ENCODE results near the gene FAM47B. TPM values are rescaled to one million over a fixed set of nuclear protein-coding genes. Genes with fewer than 3 reads are reported as not detected.

FAM47B gene
- total RNA-seq (not detected), polyA plus RNA-seq (not detected)

- Histone ChIP-seq H3K36me3 (ENCODE audit: insufficient read depth) (no peaks in the 10 kb centered on the region), H3K27ac (ENCODE audit: low read depth) (no peak within 1 kb of the TSS), H3K4me3 (ENCODE audit: low read depth, low read length) (no peak within 1 kb of the TSS), H3K4me1 (ENCODE audit: insufficient read depth) (no peaks in the 10 kb centered on the region)
- 96% methylated on average over 11 of the region's 11 CpGs for WGBS
- no peak for DNase-seq (ENCODE audit: extremely low spot score)
These were observed at the start of gene FAM47B for GRCh38 chrX:34942496-34942895. TSS of gene FAM47B (plus strand) at chrX:34942796. CDS start at chrX:34942832, 36 bp downstream.

GRCh38 chrX:34893741-34894140 lies 48.9 kb upstream of the FAM47B start:
- Histone ChIP-seq H3K4me1 (ENCODE audit: insufficient read depth) (no peaks in the 10 kb centered on the region), H3K27ac (ENCODE audit: low read depth) (no peak overlapping the region), H3K4me3 (ENCODE audit: low read depth, low read length) (no peak overlapping the region), H3K36me3 (ENCODE audit: insufficient read depth) (no peaks in the 10 kb centered on the region)
- DNase-seq (ENCODE audit: extremely low spot score): no peak
- 69% methylated on average over 1 of the region's 1 CpG for WGBS

- no peak for DNase-seq (ENCODE audit: extremely low spot score)
- Histone ChIP-seq H3K27ac (ENCODE audit: low read depth) (no peak overlapping the region), H3K4me1 (ENCODE audit: insufficient read depth) (no peaks in the 10 kb centered on the region), H3K4me3 (ENCODE audit: low read depth, low read length) (no peak overlapping the region), H3K36me3 (ENCODE audit: insufficient read depth) (no peaks in the 10 kb centered on the region)
These were observed 41.9 kb upstream of the FAM47B start for GRCh38 chrX:34900691-34901090.

GRCh38 chrX:34901761-34902160 lies 40.8 kb upstream of the FAM47B start:
- H3K4me1 ChIP-seq (ENCODE audit: insufficient read depth): no peaks in the 10 kb centered on the region
- no peaks in the 10 kb centered on the region for H3K36me3 ChIP-seq (ENCODE audit: insufficient read depth)
- H3K27ac ChIP-seq (ENCODE audit: low read depth): no peak overlapping the region
- 85% methylated on average over 2 of the region's 2 CpGs for WGBS
- H3K4me3 ChIP-seq (ENCODE audit: low read depth, low read length): no peak overlapping the region
- DNase-seq (ENCODE audit: extremely low spot score): no peak

- Histone ChIP-seq H3K4me1 (ENCODE audit: insufficient read depth) (no peaks in the 10 kb centered on the region), H3K36me3 (ENCODE audit: insufficient read depth) (no peaks in the 10 kb centered on the region), H3K27ac (ENCODE audit: low read depth) (no peak overlapping the region), H3K4me3 (ENCODE audit: low read depth, low read length) (no peak overlapping the region)
- whole genome bisulfite sequencing: 23% methylated on average over 2 of the region's 2 CpGs
- no peak for DNase-seq (ENCODE audit: extremely low spot score)
These were observed 39.3 kb upstream of the FAM47B start for GRCh38 chrX:34903316-34903715.

GRCh38 chrX:34909151-34909550 lies 33.4 kb upstream of the FAM47B start:
- Histone ChIP-seq H3K4me3 (ENCODE audit: low read depth, low read length) (no peak overlapping the region), H3K27ac (ENCODE audit: low read depth) (no peak overlapping the region), H3K36me3 (ENCODE audit: insufficient read depth) (no peaks in the 10 kb centered on the region), H3K4me1 (ENCODE audit: insufficient read depth) (no peaks in the 10 kb centered on the region)
- DNase-seq (ENCODE audit: extremely low spot score): no peak
- WGBS: 56% methylated on average over 2 of the region's 2 CpGs

GRCh38 chrX:34915463-34916225 lies 27.0 kb upstream of the FAM47B start:
- H3K36me3 ChIP-seq (ENCODE audit: insufficient read depth): no peaks in the 10 kb centered on the region
- H3K27ac ChIP-seq (ENCODE audit: low read depth): no peak overlapping the region
- no peak for DNase-seq (ENCODE audit: extremely low spot score)
- H3K4me1 ChIP-seq (ENCODE audit: insufficient read depth): no peaks in the 10 kb centered on the region
- 74% methylated on average over 3 of the region's 3 CpGs for WGBS
- H3K4me3 ChIP-seq (ENCODE audit: low read depth, low read length): no peak overlapping the region

GRCh38 chrX:34917146-34917545 lies 25.4 kb upstream of the FAM47B start:
- 39% methylated on average over 1 of the region's 1 CpG for WGBS
- Histone ChIP-seq H3K27ac (ENCODE audit: low read depth) (no peak overlapping the region), H3K4me1 (ENCODE audit: insufficient read depth) (no peaks in the 10 kb centered on the region), H3K4me3 (ENCODE audit: low read depth, low read length) (no peak overlapping the region), H3K36me3 (ENCODE audit: insufficient read depth) (no peaks in the 10 kb centered on the region)
- no peak for DNase-seq (ENCODE audit: extremely low spot score)

GRCh38 chrX:34918091-34918736 lies 24.4 kb upstream of the FAM47B start:
- Histone ChIP-seq H3K27ac (ENCODE audit: low read depth) (no peak overlapping the region), H3K36me3 (ENCODE audit: insufficient read depth) (no peaks in the 10 kb centered on the region), H3K4me3 (ENCODE audit: low read depth, low read length) (no peak overlapping the region), H3K4me1 (ENCODE audit: insufficient read depth) (no peaks in the 10 kb centered on the region)
- DNase-seq (ENCODE audit: extremely low spot score): no peak
- WGBS: 56% methylated on average over 5 of the region's 5 CpGs

- Histone ChIP-seq H3K4me1 (ENCODE audit: insufficient read depth) (no peaks in the 10 kb centered on the region), H3K27ac (ENCODE audit: low read depth) (no peak overlapping the region), H3K36me3 (ENCODE audit: insufficient read depth) (no peaks in the 10 kb centered on the region), H3K4me3 (ENCODE audit: low read depth, low read length) (no peak overlapping the region)
- DNase-seq (ENCODE audit: extremely low spot score): no peak
- 26% methylated on average over 1 of the region's 1 CpG for WGBS
These were observed 23.7 kb upstream of the FAM47B start for GRCh38 chrX:34918856-34919255.

- WGBS: 88% methylated on average over 2 of the region's 2 CpGs
- no peak overlapping the region for H3K27ac ChIP-seq (ENCODE audit: low read depth)
- H3K4me1 ChIP-seq (ENCODE audit: insufficient read depth): no peaks in the 10 kb centered on the region
- H3K4me3 ChIP-seq (ENCODE audit: low read depth, low read length): no peak overlapping the region
- no peak for DNase-seq (ENCODE audit: extremely low spot score)
- no peaks in the 10 kb centered on the region for H3K36me3 ChIP-seq (ENCODE audit: insufficient read depth)
These were observed 14.7 kb upstream of the FAM47B start for GRCh38 chrX:34927866-34928265.

GRCh38 chrX:34943235-34943634 lies 639 bp downstream of the FAM47B start:
- H3K4me1 ChIP-seq (ENCODE audit: insufficient read depth): no peaks in the 10 kb centered on the region

GRCh38 chrX:34956916-34957315 lies 14.3 kb downstream of the FAM47B start:
- Histone ChIP-seq H3K4me3 (ENCODE audit: low read depth, low read length) (no peak overlapping the region), H3K4me1 (ENCODE audit: insufficient read depth) (no peaks in the 10 kb centered on the region), H3K36me3 (ENCODE audit: insufficient read depth) (no peaks in the 10 kb centered on the region), H3K27ac (ENCODE audit: low read depth) (no peak overlapping the region)
- DNase-seq (ENCODE audit: extremely low spot score): no peak

More at GRCh38 chrX:34943235-34943634, 639 bp downstream of the FAM47B start:
- Histone ChIP-seq H3K36me3 (ENCODE audit: insufficient read depth) (no peaks in the 10 kb centered on the region), H3K4me3 (ENCODE audit: low read depth, low read length) (no peak overlapping the region), H3K27ac (ENCODE audit: low read depth) (no peak overlapping the region)
- WGBS: 96% methylated on average over 24 of the region's 24 CpGs
- DNase-seq (ENCODE audit: extremely low spot score): no peak

- Histone ChIP-seq H3K4me1 (ENCODE audit: insufficient read depth) (no peaks in the 10 kb centered on the region), H3K4me3 (ENCODE audit: low read depth, low read length) (no peak overlapping the region), H3K36me3 (ENCODE audit: insufficient read depth) (no peaks in the 10 kb centered on the region), H3K27ac (ENCODE audit: low read depth) (no peak overlapping the region)
- DNase-seq (ENCODE audit: extremely low spot score): no peak
These were observed 19.1 kb downstream of the FAM47B start for GRCh38 chrX:34961662-34962061.
